GM19025 (cell line): Measurements from ENCODE around the gene KIAA2012.

ENCODE experiments used
- ATAC-seq: cut with Tn5 transposase; IDR thresholded peaks from one replicate; pipeline ENCODE4 v1.9.1; 2021; ENCODE audit warnings: mild to moderate bottlenecking, low read depth, moderate library complexity; ENCODE audit not compliant: unreplicated experiment

KIAA2012 gene

DNA sequence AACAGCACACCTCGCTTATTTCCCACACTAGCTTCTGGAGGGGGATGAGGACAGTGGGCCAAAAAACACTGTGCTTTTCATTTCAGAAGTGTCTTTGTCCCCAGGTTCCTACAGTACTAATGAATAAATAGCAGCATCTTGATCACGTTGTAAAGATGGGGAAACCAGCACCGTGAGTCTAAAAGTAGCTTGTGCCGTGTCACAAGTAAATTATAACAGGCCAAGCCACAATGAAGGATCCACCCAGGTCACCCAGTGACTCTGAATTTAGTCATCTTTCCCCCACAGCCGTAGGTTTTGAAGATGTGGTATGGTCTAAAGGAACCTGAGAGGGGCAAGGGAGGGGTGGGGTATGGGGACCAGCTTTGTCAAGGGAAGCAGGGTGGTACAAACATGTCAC is 30.6 kb upstream of the KIAA2012 start:
- no peak for ATAC-seq

GRCh38 chr2:202043475-202043874 is 29.6 kb upstream of the KIAA2012 start:
- ATAC-seq = no peak

- ATAC-seq = no peak
Measured at GRCh38 chr2:202044777-202045176, 28.3 kb upstream of the KIAA2012 start.

DNA sequence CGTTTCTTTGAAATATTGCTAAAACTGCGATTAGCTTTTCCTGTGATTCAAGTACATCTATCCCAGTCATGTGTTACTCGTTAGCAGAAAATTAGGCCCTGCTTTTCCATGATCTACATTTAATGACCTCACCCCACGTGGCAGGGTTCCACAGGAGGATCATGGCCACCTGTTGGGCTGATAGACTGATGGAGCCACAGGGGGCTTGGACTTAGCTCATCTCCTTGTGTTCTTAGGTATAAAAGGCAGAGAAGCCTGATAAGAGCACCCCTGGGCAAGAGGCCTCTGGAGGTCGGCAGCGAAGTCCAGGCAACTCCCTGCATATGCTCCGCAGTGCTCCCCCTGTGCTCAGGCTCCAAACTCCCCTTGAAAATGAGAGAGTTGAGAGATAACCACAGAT is 26.5 kb upstream of the KIAA2012 start:
- no peak for ATAC-seq

DNA sequence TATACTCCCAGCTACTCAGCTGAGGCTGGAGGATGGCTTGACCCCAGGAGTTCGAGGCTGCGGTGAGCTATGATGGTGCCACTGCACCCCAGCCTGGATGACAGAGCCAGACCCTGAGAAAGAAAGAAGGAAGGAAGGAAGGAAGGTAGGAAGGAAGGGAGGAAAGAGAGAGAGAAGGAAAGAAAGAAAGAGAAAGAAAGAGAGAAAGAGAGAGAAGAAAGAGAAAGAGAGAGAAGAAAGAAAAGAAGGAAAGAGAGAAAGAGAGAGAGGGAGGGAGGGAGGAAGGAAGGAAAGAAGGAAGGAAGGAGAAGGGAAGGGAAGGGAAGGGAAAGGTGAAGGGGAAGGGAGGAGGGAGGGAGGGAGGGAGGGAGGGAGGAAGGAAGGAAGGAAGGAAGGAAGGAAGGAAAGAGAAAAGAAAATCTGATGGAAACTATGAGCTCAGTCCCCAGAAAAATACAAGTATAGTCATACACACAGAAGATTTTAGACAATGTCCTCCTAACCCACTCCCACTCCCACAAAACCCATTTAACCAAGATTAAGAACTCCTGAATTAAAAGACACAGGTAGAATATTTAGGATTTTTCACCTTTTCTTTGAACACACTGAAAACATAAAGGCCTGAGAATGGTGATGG is 23.8 kb upstream of the KIAA2012 start:
- no peak for ATAC-seq

- no peak for ATAC-seq
Measured at GRCh38 chr2:202049840-202050239, 23.2 kb upstream of the KIAA2012 start.

GRCh38 chr2:202050652-202051051 is 22.4 kb upstream of the KIAA2012 start:
- ATAC-seq = no peak

DNA sequence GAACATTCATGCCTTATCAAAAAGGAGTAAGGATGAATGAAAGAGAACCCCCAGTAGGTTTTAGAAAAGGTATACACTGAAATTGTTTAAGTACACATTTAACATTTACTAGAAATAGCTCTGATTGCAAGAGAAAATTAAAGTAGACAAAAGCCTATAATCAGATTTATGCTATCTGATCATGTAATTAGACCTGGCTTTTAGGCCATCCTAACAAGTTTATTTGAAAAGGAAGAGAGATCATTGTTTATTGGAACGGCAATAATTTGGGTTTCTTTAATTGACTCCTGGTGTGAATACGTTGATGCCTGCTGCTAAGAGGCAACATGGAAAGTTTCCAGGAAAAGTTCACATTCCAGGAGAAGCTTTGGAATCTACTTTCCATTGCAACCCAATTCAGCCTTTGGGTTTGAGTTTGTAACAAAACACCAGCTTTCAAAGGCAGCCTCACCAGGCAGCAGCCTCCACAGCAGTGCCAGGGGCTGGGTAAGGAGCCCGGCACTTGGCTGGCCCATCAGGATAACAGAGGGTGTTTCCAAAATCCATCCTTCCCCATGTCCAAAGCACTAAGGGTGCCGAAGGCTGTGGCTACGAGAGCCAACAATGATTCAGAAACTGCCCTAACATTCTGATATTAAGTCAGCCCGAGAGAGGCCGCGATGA is 21.4 kb upstream of the KIAA2012 start:
- ATAC-seq = no peak

GRCh38 chr2:202052235-202052634 is 20.8 kb upstream of the KIAA2012 start:
- ATAC-seq = no peak

GRCh38 chr2:202054679-202055078 is 18.4 kb upstream of the KIAA2012 start:
- ATAC-seq = no peak

DNA sequence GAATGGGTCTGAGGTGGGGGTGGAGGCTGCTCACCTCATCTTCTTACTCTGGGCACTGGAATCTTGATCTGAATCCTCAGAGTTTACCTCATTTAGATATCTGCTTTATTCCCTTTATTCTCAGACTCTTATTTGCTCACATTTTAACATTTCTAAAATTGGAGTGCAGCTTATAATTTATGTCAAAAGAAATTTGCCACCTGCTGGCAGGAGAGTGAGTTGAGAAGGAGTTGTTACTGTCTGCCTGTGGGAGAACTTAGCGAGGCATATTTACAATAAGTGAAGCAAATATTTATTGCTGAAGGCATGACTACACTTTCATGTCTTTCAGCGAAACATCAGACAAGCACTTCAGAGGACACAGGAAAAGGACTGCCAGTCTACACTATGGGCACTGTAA is 16.4 kb upstream of the KIAA2012 start:
- no peak for ATAC-seq

- ATAC-seq = no peak
Measured at GRCh38 chr2:202060218-202060617, 12.8 kb upstream of the KIAA2012 start.

- ATAC-seq = no peak
Measured at GRCh38 chr2:202061695-202062094, 11.4 kb upstream of the KIAA2012 start.

GRCh38 chr2:202064171-202064880 is 8.7 kb upstream of the KIAA2012 start:
- no peak for ATAC-seq

DNA sequence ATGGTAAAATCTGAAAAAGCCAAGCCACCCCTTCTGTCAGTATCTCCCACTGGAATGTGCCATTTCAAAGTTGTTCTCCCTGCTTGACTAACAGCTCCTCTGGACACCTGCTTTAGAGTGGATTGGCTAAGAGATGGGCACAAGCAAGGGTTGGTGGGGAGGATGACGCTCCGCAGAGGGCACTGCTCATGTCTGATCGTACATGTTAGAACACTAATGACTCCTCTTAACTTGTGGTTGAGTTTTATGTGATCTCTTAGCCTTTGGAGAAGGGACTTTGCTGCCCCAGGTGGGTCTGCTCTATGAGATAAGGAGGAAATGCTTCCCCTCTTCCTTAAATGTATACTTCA is 8.2 kb upstream of the KIAA2012 start:
- ATAC-seq = no peak

DNA sequence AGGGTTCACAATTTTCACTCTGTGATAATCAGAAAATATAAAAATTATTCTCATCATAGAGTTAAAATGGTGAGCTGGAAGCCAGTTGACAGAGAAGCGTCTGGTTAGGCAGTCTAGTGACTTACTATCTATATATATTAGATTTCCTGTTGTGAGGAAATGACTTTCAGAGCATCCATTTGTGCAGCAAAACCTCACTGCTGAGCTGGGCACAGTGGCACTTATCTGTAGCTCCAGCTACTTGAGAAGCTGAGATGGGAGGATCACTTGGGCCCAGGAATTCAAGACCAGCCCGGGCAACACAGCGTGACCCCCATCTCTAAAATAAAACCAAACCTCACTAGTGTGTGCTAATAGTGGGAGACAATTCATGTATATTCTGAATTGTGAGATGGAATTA is 7.2 kb upstream of the KIAA2012 start:
- ATAC-seq = no peak

DNA sequence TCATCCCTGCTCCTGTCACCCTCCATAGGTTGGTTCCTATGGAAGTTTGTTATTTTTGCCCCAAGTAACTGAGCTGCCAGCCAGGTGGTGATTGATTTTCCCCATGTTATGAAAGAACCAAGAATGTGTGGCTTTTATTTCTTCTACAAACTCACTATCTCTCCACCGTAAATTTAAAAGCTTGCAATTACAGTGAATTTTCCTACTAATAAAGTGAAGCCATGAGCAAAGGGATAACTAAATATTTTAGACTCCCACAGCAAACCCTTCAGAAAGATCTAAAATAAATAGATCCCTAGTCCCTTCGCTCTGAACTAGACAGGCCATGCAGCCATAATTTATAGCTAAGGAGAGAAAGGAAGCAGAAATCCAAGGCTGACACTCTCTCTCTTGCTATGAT is 6.2 kb upstream of the KIAA2012 start:
- no peak for ATAC-seq

- no peak for ATAC-seq
Measured at GRCh38 chr2:202067589-202067988, 5.5 kb upstream of the KIAA2012 start.

GRCh38 chr2:202069170-202070067 is 3.6 kb upstream of the KIAA2012 start:
- ATAC-seq = no peak

DNA sequence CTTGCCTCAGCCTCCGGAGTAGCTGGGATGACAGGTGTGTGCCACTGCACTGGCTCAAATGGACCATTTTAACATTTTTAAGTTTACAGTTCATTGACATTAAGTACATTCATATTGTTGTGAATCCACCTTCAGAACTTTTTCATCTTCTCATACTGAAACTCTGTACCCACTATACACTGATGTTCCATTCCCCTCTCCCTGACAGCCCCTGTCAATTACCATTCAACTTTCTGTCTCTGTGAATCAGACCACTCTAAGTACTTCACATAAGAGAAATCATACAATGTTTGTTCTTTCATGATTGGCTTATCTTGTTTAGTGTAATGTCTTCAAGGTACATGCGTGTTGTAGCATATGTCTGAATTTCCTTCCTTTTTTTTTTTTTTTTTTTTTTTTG is 1.9 kb upstream of the KIAA2012 start:
- no peak for ATAC-seq

DNA sequence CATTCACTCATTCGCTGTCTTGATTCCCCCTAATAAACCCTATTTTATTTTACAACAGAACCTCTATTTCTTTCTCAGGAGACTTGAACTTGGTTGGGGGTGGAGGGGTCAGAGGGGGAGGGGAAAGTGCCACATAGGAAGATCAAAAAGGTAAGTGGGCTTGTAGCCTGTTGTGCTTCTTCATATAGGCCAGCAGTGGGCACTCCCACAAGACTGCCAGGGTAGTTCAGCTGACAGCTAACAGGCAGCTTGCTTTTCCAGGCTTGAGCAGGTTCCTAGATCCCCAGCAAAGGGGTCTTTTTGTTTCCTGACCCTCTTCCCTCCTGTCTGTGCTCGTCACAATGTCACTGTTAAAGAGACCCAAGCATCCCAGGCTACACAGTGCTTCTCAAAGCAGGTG is 829 bp upstream of the KIAA2012 start:
- no peak for ATAC-seq
